ENCODE results near the gene TIGD1. TPM values are rescaled to one million over a fixed set of nuclear protein-coding genes. Genes with fewer than 3 reads are reported as not detected.
A peak's percentile ranks its signal among the peaks of the same experiment; 100 is the strongest.

TIGD1 gene
- total and polyA plus RNA-seq, 2 of the 13 experiments (the other 11 are each of a cell fraction or from before 2014, with no cell fraction given): 3.5 to 9.5 TPM

- TF ChIP-seq KLF15 (CRISPR knock-in tag; IDR thresholded peaks at IDR 0.05; ENCODE audit: borderline replicate concordance) (no peak), ZFP36L1 (CRISPR knock-in tag; IDR thresholded peaks at IDR 0.05) (no peak)
Observed at GRCh38 chr2:232592772-232593395, 42.5 kb upstream of the TIGD1 start (continued).

GRCh38 chr2:232588680-232589585 lies 38.6 kb upstream of the TIGD1 start:
- H2AFZ ChIP-seq (ENCODE audit: low read length): no peak overlapping the region
- CTCF ChIA-PET (ENCODE audit: low intra/inter-chr PET ratio, low total read pairs): no interaction called here
- H3K9me3 ChIP-seq (ENCODE audit: low read length): no peaks in the 10 kb centered on the region
- H3K4me2 ChIP-seq (ENCODE audit: low read depth, low read length): no peak overlapping the region
- no peaks in the 10 kb centered on the region for H4K20me1 ChIP-seq (ENCODE audit: insufficient read depth, low read length)
- DNase-seq (ENCODE audit: low spot score) (no peak), FAIRE-seq (no peak), ATAC-seq (no peak)
- peaks cover 6% of the 10 kb centered on the region; the same call in 1 of the 2 replicates for H3K4me1 ChIP-seq (ENCODE audit: insufficient read depth, low read length)
- no peaks in the 10 kb centered on the region for H3K27me3 ChIP-seq (ENCODE audit: control insufficient read depth in 1 of 2, insufficient read depth in 2 of 2, low read length in 2 of 2)
- H3K27ac ChIP-seq (ENCODE audit: extremely low read length, insufficient read depth, low read length): no peak overlapping the region
- H3K4me3 ChIP-seq (replicated peaks in 1 of 3; ENCODE audit: insufficient read depth in 1 of 3, low read depth in 2 of 3, low read length in 3 of 3): no peak overlapping the region
- H3K79me2 ChIP-seq (ENCODE audit: insufficient read depth, low read length): no peaks in the 10 kb centered on the region
- in situ Hi-C loops (cut with HindIII; ENCODE audit: extremely low pct_ligation_motif_present, low pct_unique_long_range_greater_than_20kb): no loop called here
- no peak for TF ChIP-seq ZFP82 (CRISPR knock-in tag; IDR thresholded peaks at IDR 0.05; ENCODE audit: borderline replicate concordance)
- TF ChIP-seq ZNF615 (CRISPR knock-in tag; IDR thresholded peaks at IDR 0.05; ENCODE audit: borderline replicate concordance): no peak
- TF ChIP-seq TMF1 (CRISPR knock-in tag; IDR thresholded peaks at IDR 0.05; ENCODE audit: low read depth): no peak
- TF ChIP-seq MAFK (conservative IDR thresholded peaks at IDR 0.05 in 1 of 2, IDR thresholded peaks at IDR 0.05 in 1 of 2; ENCODE audit: low read length in 2 of 2): 0 out of 4 replicates have a peak, but pooled peaks of 1 of the 2 experiments have one; percentile 13
- no peak for TF ChIP-seq ZNF280B (CRISPR knock-in tag; IDR thresholded peaks at IDR 0.05; ENCODE audit: borderline replicate concordance)
- no peak for TF ChIP-seq PTBP1 (IDR thresholded peaks at IDR 0.05; ENCODE audit: low read depth, low read length, poor library complexity, severe bottlenecking)
- no peak overlapping the region for H3K9ac ChIP-seq (ENCODE audit: insufficient read depth, low read depth, low read length)
- POLR2A ChIA-PET: no interaction called here
- no TSS peak for BruUV-seq (replicated peaks)
- 90% methylated on average over 18 of the region's 18 CpGs for WGBS (ENCODE audit: low lambda C conversion rate)
- 0 out of 5 replicates have a peak, but pooled peaks cover 0 to 6% of the 10 kb centered on the region in 2 experiments for H3K36me3 ChIP-seq (replicated peaks in 1 of 2; ENCODE audit: control insufficient read depth in 1 of 2, insufficient read depth in 2 of 2, low read length in 2 of 2)
- intact Hi-C loops (cut with micrococcal nuclease; ENCODE audit: unreplicated experiment): no loop called here
